ENCODE measurements around the gene C9orf72. TPM values are rescaled to one million over a fixed set of nuclear protein-coding genes. Genes with fewer than 3 reads are reported as not detected.

C9orf72 gene
- total RNA-seq, 1 donor from 2014 or later, result 17.1 TPM

GRCh38 chr9:27586304-27586703 lies 13.0 kb upstream of the C9orf72 start:
- Histone ChIP-seq H3K4me3 (no peak overlapping the region), H3K9me3 (no peaks in the 10 kb centered on the region), H3K36me3 (no peaks in the 10 kb centered on the region), H3K4me1 (no peaks in the 10 kb centered on the region), H3K27me3 (no peaks in the 10 kb centered on the region), H3K27ac (no peak overlapping the region)
- intact Hi-C loops (cut with DNase I), result no loop called here
- no peak for DNase-seq (ENCODE audit: low spot score in 2 of 2)
- no peak for TF ChIP-seq CTCF (IDR thresholded peaks at IDR 0.05)

DNA sequence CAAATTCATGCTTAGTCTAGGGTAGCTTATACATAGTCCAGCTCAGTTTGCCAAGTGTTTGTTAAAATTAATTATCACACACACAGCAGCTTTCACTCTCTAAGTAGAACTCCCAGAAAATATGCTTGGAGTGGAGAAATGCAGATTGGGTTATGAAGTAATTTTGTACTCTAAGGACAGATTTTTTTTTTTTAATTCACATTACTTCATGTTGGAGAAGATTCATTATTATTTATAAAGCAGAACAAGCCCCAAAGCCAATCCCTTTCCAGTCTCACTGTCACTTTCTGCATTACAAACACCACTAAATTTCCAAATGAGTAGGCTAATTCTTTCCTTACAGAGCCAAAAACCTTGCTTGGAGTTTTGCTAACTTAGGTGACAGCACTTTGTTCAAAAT lies 11.7 kb upstream of the C9orf72 start:
- intact Hi-C loops (cut with DNase I), result no loop called here
- Histone ChIP-seq H3K36me3 (no peaks in the 10 kb centered on the region), H3K27me3 (no peaks in the 10 kb centered on the region), H3K4me3 (no peak overlapping the region), H3K27ac (no peak overlapping the region), H3K4me1 (no peaks in the 10 kb centered on the region), H3K9me3 (no peaks in the 10 kb centered on the region)
- TF ChIP-seq CTCF (IDR thresholded peaks at IDR 0.05), result no peak
- DNase-seq (ENCODE audit: low spot score in 2 of 2), result no peak

GRCh38 chr9:27582794-27583193 lies 9.5 kb upstream of the C9orf72 start:
- TF ChIP-seq CTCF (IDR thresholded peaks at IDR 0.05), result no peak
- intact Hi-C loops (cut with DNase I), result no loop called here

GRCh38 chr9:27581826-27582225 lies 8.5 kb upstream of the C9orf72 start:
- intact Hi-C loops (cut with DNase I), result no loop called here
- H3K27me3 ChIP-seq, result no peaks in the 10 kb centered on the region
- TF ChIP-seq CTCF (IDR thresholded peaks at IDR 0.05), result no peak
- H3K9me3 ChIP-seq, result peaks cover 0 to 5% of the 10 kb centered on the region in 2 donors
- no peak overlapping the region for H3K27ac ChIP-seq
- H3K4me3 ChIP-seq, result no peak overlapping the region
- H3K4me1 ChIP-seq, result no peaks in the 10 kb centered on the region
- DNase-seq (ENCODE audit: low spot score in 2 of 2), result no peak
- no peaks in the 10 kb centered on the region for H3K36me3 ChIP-seq

More at GRCh38 chr9:27582794-27583193, 9.5 kb upstream of the C9orf72 start:
- Histone ChIP-seq H3K4me3 (no peak overlapping the region), H3K36me3 (no peaks in the 10 kb centered on the region), H3K27me3 (no peaks in the 10 kb centered on the region), H3K27ac (no peak overlapping the region), H3K4me1 (no peaks in the 10 kb centered on the region), H3K9me3 (peaks cover 0 to 5% of the 10 kb centered on the region in 2 donors)
- no peak for DNase-seq (ENCODE audit: low spot score in 2 of 2)

DNA sequence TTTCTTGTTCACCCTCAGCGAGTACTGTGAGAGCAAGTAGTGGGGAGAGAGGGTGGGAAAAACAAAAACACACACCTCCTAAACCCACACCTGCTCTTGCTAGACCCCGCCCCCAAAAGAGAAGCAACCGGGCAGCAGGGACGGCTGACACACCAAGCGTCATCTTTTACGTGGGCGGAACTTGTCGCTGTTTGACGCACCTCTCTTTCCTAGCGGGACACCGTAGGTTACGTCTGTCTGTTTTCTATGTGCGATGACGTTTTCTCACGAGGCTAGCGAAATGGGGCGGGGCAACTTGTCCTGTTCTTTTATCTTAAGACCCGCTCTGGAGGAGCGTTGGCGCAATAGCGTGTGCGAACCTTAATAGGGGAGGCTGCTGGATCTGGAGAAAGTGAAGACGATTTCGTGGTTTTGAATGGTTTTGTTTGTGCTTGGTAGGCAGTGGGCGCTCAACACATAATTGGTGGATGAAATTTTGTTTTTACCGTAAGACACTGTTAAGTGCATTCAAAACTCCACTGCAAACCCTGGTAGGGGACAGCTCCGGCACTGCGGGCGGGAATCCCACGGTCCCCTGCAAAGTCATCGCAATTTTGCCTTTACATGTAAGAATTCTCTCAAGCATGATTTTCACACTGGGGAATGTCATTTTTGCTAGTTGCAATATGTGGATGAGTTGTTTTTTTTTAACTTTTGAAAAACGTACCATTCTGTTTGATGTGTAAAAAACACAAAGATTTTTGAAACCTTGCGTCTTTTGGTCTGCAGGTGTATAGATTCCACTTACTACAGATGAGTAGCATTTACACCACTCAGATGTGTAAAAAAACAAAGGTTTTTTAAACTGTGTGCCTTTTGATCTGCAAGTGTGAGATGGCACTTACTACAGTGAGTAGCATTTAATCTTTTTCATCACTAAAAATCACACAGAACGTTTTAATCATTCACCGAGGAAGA lies 631 bp upstream of the C9orf72 start:
- peaks cover 7 to 14% of the 10 kb centered on the region in 2 donors for H3K4me1 ChIP-seq
- H3K27ac ChIP-seq, result peak overlapping the region; percentile 97 to 100
- intact Hi-C loops (cut with DNase I), result loop anchor here (1.0 to 2.0 kb wide), 5 partner anchors 33 to 681 kb away; partner anchors contain the start of genes CAAP1, IFT74, MOB3B and PLAA
- peak; percentile 97 to 99 for DNase-seq (ENCODE audit: low spot score in 2 of 2)
- H3K27me3 ChIP-seq, result no peaks in the 10 kb centered on the region
- H3K9me3 ChIP-seq, result peaks cover 0 to 5% of the 10 kb centered on the region in 2 donors
- TF ChIP-seq CTCF (IDR thresholded peaks at IDR 0.05), result no peak
- H3K4me3 ChIP-seq, result peak overlapping the region; percentile 84 to 98
- no peaks in the 10 kb centered on the region for H3K36me3 ChIP-seq
